Loucy (cell line): ENCODE data around the gene HIVEP2.

Experiments used
- H2AFZ ChIP-seq: fragments of 200-600 bp; sonication (generic); 2 replicates; pipeline ENCODE4 v1.6.0; 2016; ENCODE audit warnings: antibody characterized with exemption, mild to moderate bottlenecking, low read length, moderate library complexity
- H3F3A ChIP-seq: fragments of 200-600 bp; 2 replicates; pipeline ENCODE4 v1.6.0; 2016; ENCODE audit warnings: antibody characterized with exemption, low read depth, mild to moderate bottlenecking
- H3K27me3 ChIP-seq: fragments of 200-600 bp; sonication (generic); 2 replicates; pipeline ENCODE4 v1.6.1; 2014; ENCODE audit warnings: low read length, mild to moderate bottlenecking; ENCODE audit not compliant: insufficient read depth, poor library complexity, severe bottlenecking
- H3K36me3 ChIP-seq: fragments of 200-600 bp; sonication (generic); 2 replicates; pipeline ENCODE4 v1.6.1; 2016; ENCODE audit warnings: low read length; ENCODE audit not compliant: insufficient read depth
- H3K4me1 ChIP-seq: fragments of 200-600 bp; sonication (generic); 2 replicates; pipeline ENCODE4 v1.5.1; 2014; ENCODE audit warnings: low read length, mild to moderate bottlenecking; ENCODE audit not compliant: insufficient read depth, poor library complexity, severe bottlenecking
- H3K4me2 ChIP-seq: fragments of 200-600 bp; sonication (generic); 2 replicates; pipeline ENCODE4 v1.6.0; 2014; ENCODE audit warnings: antibody characterized with exemption, low read length, low read depth, mild to moderate bottlenecking; ENCODE audit not compliant: poor library complexity, severe bottlenecking
- H3K4me3 ChIP-seq: fragments of 200-600 bp; sonication (generic); 2 replicates; pipeline ENCODE4 v1.5.1; 2014; ENCODE audit warnings: low read length, mild to moderate bottlenecking, mixed read lengths; ENCODE audit not compliant: poor library complexity, severe bottlenecking
- H3K79me2 ChIP-seq: fragments of 200-600 bp; sonication (generic); 2 replicates; pipeline ENCODE4 v1.6.1; 2014; ENCODE audit warnings: low read length; ENCODE audit not compliant: insufficient read depth
- H3K9ac ChIP-seq: fragments of 200-600 bp; sonication (generic); 2 replicates; pipeline ENCODE4 v1.6.0; 2014; ENCODE audit warnings: mild to moderate bottlenecking, low read depth, low read length, moderate library complexity; ENCODE audit not compliant: poor library complexity, severe bottlenecking
- H3K9me2 ChIP-seq: fragments of 200-600 bp; sonication (generic); replicated peaks from 2 replicates; pipeline ENCODE4 v1.6.1; 2016; ENCODE audit warnings: low read depth, low read length, mixed read lengths
- H3K9me3 ChIP-seq: fragments of 200-600 bp; sonication (generic); 2 replicates; pipeline ENCODE4 v1.6.1; 2014; ENCODE audit warnings: mild to moderate bottlenecking, antibody characterized with exemption, low read length, low read depth; ENCODE audit not compliant: insufficient read depth
- H4K20me1 ChIP-seq: fragments of 200-600 bp; sonication (generic); 2 replicates; pipeline ENCODE4 v1.6.0; 2014; ENCODE audit warnings: antibody characterized with exemption, low read length, mild to moderate bottlenecking; ENCODE audit not compliant: insufficient read depth, poor library complexity, severe bottlenecking
- CTCF ChIP-seq: fragments of 200-600 bp; sonication (generic); conservative IDR thresholded peaks from 2 replicates; pipeline ENCODE4 v1.5.1; 2014; ENCODE audit warnings: mild to moderate bottlenecking, antibody characterized with exemption, low read length
- EZH2phosphoT487 ChIP-seq: fragments of 200-600 bp; IDR thresholded peaks from 2 replicates; pipeline ENCODE4 v1.6.1; 2018; ENCODE audit warnings: antibody characterized with exemption, mild to moderate bottlenecking, moderate library complexity, borderline replicate concordance

Gene HIVEP2

GRCh38 chr6:142946181-142946923, 1.4 kb upstream of the HIVEP2 start:
- H2AFZ ChIP-seq: peak overlapping the region; percentile 100

GRCh38 chr6:142945446-142946180, 637 bp upstream of the HIVEP2 start:
- no peak for TF ChIP-seq EZH2phosphoT487
- TF ChIP-seq CTCF: no peak
- peak overlapping the region; percentile 100 for H2AFZ ChIP-seq
- H4K20me1 ChIP-seq: peaks cover 24% of the 10 kb centered on the region

More at GRCh38 chr6:142946181-142946923, 1.4 kb upstream of the HIVEP2 start:
- Histone ChIP-seq H3K79me2 (peaks cover 40% of the 10 kb centered on the region), H3K36me3 (no peaks in the 10 kb centered on the region), H3K4me1 (peaks cover 33% of the 10 kb centered on the region), H3K9me2 (no peaks in the 10 kb centered on the region), H3K9ac (peak overlapping the region; percentile 91), H3K27me3 (no peaks in the 10 kb centered on the region), H4K20me1 (peaks cover 18% of the 10 kb centered on the region), H3F3A (peaks cover 12% of the 10 kb centered on the region), H3K9me3 (no peaks in the 10 kb centered on the region), H3K4me2 (peak overlapping the region; percentile 95), H3K4me3 (peak overlapping the region; percentile 83)
- TF ChIP-seq EZH2phosphoT487 (no peak), CTCF (no peak)

GRCh38 chr6:142944124-142945048, 590 bp downstream of the HIVEP2 start:
- Histone ChIP-seq H3K36me3 (no peaks in the 10 kb centered on the region), H3K9me3 (no peaks in the 10 kb centered on the region), H3K79me2 (peaks cover 60% of the 10 kb centered on the region)

More at GRCh38 chr6:142945446-142946180, 637 bp upstream of the HIVEP2 start:
- Histone ChIP-seq H3K4me2 (peak overlapping the region; percentile 95), H3K79me2 (peaks cover 47% of the 10 kb centered on the region), H3K9me2 (no peaks in the 10 kb centered on the region), H3K9me3 (no peaks in the 10 kb centered on the region), H3K27me3 (no peaks in the 10 kb centered on the region), H3K4me1 (peaks cover 41% of the 10 kb centered on the region), H3K36me3 (no peaks in the 10 kb centered on the region), H3F3A (peaks cover 12% of the 10 kb centered on the region), H3K9ac (peak overlapping the region; percentile 91), H3K4me3 (peak overlapping the region; percentile 83)

More at GRCh38 chr6:142944124-142945048, 590 bp downstream of the HIVEP2 start:
- H3K9me2 ChIP-seq: no peaks in the 10 kb centered on the region
- H3K4me2 ChIP-seq: peak overlapping the region; percentile 98
- H3K4me3 ChIP-seq: peak overlapping the region; percentile 83
- peak overlapping the region; percentile 69; the same call in 1 of the 2 replicates for H2AFZ ChIP-seq
- H3K9ac ChIP-seq: peak overlapping the region; percentile 91
- H3K4me1 ChIP-seq: peaks cover 52% of the 10 kb centered on the region
- peaks cover 12% of the 10 kb centered on the region for H3F3A ChIP-seq
- H4K20me1 ChIP-seq: peaks cover 35% of the 10 kb centered on the region
- no peak for TF ChIP-seq EZH2phosphoT487
- TF ChIP-seq CTCF: no peak
- H3K27me3 ChIP-seq: no peaks in the 10 kb centered on the region
